Activated gamma-delta T cell treated with Interleukin-2 at 50 U/mL for 16 hours (primary cell): Measurements from ENCODE around the gene GPR26.

Source experiments
- DNase-seq: peaks from one replicate; pipeline ENCODE4 v3.0.0-alpha.2; 2020

Gene GPR26, protein sequence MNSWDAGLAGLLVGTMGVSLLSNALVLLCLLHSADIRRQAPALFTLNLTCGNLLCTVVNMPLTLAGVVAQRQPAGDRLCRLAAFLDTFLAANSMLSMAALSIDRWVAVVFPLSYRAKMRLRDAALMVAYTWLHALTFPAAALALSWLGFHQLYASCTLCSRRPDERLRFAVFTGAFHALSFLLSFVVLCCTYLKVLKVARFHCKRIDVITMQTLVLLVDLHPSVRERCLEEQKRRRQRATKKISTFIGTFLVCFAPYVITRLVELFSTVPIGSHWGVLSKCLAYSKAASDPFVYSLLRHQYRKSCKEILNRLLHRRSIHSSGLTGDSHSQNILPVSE

DNA sequence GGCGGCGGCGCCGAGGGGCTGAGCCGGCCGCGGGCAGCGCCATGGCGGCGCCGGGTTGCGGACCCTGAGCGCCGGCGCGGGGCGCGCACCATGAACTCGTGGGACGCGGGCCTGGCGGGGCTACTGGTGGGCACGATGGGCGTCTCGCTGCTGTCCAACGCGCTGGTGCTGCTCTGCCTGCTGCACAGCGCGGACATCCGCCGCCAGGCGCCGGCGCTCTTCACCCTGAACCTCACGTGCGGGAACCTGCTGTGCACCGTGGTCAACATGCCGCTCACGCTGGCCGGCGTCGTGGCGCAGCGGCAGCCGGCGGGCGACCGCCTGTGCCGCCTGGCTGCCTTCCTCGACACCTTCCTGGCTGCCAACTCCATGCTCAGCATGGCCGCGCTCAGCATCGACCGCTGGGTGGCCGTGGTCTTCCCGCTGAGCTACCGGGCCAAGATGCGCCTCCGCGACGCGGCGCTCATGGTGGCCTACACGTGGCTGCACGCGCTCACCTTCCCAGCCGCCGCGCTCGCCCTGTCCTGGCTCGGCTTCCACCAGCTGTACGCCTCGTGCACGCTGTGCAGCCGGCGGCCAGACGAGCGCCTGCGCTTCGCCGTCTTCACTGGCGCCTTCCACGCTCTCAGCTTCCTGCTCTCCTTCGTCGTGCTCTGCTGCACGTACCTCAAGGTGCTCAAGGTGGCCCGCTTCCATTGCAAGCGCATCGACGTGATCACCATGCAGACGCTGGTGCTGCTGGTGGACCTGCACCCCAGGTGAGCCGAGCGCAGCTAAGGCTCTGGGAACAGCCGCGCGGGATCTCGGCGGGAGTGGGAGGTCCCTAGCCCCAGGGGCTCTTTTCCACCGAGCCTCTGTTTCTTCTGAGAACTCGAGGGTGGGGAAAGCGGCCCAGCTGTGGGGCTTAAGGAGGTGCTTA, at the start of gene GPR26:
TSS of gene GPR26 (plus strand) at position 38 of the 919 bp plus-strand sequence. CDS start at position 91, 53 bp downstream.
- no peak for DNase-seq

- no peak for DNase-seq
Measured at GRCh38 chr10:123618224-123618623, 47.9 kb upstream of the GPR26 start.

DNA sequence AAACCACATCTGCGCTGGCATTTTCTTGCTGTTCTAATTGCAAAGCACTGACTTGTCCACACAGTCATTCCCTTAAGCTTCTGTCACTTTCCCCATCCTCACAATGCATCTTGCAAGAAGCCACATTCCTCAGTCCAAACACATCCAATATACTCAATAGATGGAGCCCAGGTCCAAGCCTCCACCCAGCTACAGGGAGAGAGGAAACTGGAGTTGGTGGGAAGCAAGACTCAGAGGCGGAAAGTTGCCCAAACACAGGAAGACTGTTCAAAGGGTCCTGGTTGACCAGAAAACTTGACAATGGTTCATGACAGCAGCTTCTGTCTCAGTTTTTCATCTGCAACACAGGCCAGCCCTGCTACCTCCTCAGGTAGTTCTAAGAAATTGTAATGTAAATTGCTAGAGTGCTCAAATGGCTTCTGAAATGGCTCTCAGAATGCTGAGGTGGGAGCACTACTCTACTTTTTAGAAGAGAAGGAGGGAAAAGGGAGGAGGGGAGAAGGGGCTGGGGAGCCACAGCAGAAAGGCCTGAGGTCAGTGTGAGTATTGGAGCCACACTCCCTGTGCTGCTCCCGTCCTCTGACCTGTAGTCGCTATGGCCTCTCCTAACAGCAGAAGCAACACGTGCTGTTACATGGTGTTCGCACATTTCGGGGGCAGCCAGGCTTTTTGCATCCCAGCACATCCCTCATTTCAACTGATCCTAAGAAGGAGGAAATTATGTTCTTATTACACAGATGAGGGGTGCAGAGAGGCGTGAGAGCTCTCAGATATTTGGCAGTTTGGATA, 46.9 kb upstream of the GPR26 start:
- DNase-seq = no peak

- DNase-seq = no peak
Measured at GRCh38 chr10:123620621-123621020, 45.5 kb upstream of the GPR26 start.

DNA sequence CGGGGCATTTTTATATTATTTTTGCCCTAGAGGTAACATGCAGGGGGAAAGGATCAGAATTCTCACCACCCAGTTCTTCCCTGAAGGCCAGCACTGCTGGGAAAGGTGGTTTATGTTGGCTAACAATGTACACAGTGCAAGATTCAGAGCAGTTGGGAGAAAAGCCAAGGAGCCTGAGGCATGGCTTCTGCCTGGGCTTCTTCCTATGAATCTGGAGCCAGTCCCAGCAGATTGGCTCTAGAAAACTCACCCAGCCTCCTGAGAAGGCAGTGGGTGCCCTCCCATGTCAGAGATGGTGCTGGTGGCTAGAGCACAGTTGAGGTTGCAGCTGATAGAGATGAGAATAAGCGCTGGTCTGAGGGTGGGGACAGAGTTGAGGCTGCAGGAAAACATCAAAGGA, 44.7 kb upstream of the GPR26 start:
- DNase-seq = no peak

DNA sequence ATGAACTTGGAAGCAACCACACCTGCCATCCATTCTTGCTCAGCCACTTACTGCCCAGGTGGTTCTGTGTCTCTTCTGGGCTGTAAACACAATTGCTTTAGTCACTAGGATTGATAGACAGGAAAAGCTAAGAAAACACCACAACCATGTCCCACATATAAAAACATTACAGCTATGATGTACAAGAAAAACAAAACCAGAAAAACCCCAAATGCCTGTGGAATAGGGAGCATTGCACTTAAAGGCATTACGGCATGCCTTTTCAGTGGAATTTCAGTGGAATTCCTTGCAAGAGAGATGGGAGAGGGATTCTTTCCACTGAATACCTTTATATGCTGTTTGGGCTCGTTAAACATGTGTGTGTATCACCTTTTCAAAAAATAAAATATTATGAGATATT, 44.2 kb upstream of the GPR26 start:
- no peak for DNase-seq

DNA sequence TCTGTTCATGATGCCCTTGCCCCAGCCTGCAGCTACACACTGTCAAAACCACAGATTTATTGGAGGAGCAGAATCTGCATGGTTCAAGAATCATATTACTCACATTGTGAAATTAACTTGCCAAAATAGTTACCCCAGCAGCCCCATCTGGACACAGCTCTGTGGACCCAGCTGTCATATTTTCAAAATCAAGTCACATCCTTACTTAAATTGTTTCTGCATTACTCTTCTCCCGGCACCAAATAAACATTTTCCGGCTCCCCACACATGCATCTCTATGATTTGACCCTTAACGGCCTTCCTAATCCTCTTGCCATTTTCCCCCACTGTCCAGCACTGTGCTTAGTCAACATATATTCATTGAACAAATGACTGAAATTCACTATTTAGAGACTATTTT, 43.8 kb upstream of the GPR26 start:
- no peak for DNase-seq

DNA sequence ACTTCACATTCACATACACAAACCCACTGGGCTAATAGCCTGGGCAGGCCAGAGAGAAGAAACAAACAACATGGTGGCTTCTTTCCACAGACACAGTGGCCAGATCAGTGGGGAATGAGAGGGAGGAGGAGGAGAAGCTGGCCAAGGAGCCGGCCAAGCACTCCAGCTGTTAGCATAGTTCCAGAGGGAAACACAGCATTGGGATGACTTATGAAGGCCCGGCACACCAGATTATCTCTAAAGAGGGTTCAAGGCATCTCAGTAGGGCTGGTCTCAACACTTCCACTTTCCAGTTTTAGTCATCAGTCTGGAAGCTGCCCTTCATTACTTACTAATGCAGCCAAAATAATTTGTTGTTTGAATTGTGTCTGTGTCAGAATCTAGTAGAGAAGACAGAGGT, 42.1 kb upstream of the GPR26 start:
- no peak for DNase-seq

- DNase-seq = no peak
Measured at GRCh38 chr10:123633106-123633505, 33.0 kb upstream of the GPR26 start.

DNA sequence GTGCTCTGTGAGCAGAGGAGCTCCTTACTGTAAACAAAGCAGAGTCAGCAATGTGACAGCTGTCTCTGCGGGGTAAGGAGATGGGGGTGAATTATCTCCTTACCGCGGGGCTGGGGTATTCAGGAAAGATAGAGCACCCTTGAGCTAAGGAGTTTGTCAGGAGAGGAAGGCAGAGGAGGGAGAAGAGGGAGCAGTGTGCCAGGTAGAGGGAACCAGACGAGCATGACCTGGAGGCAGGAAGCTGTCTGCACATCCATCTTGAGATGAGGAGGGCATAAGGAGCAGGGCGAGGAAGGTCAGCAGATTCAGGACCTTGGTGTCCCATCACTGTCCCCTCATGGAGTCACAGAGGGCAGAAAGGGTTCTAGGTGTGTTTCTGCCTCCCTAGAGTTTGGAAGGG, 32.5 kb upstream of the GPR26 start:
- no peak for DNase-seq

DNA sequence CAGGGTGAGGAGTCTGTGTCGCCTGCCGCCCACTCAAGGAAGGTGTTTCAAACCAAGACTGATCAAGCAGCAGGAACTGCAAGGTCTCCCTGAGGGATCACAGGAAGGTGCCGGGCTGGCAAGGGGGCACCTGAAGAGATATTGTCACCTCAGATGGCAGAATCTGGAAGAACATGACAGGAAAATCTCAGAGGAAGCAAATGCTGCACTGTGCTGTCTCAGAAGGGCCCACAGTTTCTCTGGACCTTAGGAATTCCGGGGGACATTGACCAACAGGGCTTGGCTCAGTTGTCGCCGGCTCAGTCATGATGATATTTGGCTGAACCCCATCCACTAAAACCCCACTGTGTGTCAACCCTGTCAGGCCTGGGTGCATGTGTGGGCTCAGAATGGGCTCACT, 31.9 kb upstream of the GPR26 start:
- no peak for DNase-seq

DNA sequence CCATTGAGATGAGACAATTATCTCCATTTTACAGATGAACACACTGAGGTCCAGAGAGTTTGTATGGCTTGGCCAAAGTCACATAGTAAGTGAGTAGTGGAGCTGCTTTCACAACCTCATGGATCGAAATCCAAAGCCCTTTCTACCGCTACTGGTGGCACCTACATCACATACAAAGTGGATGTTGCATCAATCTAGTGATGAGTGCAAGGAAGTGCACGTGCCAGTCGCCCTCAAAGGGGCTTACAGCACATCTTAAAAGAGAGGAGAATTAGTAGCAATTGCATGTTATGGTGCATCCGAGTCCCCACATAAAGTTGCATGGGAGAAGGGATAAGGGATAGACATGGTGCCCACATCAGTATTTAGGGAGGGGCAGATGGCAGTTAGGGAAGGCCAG, 31.0 kb upstream of the GPR26 start:
- DNase-seq = no peak

DNA sequence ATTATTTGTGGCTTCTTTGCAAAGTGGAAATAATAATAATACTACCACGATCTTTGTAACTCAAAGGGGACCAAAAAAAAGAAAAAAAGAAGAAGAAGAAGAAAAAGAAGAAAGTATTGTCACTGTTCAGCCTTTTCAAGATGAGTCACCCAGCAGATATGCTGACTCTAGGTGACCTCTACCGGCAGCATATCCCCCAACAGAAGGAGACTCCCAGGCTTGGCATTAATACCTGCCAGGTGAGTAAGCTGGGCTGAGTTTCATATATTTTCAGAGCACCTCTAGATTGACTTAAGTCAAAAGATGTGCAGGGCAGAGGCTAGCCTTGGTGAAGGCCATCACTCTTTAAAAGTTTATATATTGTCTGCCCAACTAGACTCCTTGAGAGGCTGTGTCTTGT, 30.4 kb upstream of the GPR26 start:
- no peak for DNase-seq

- no peak for DNase-seq
Measured at GRCh38 chr10:123636598-123637325, 29.4 kb upstream of the GPR26 start.

DNA sequence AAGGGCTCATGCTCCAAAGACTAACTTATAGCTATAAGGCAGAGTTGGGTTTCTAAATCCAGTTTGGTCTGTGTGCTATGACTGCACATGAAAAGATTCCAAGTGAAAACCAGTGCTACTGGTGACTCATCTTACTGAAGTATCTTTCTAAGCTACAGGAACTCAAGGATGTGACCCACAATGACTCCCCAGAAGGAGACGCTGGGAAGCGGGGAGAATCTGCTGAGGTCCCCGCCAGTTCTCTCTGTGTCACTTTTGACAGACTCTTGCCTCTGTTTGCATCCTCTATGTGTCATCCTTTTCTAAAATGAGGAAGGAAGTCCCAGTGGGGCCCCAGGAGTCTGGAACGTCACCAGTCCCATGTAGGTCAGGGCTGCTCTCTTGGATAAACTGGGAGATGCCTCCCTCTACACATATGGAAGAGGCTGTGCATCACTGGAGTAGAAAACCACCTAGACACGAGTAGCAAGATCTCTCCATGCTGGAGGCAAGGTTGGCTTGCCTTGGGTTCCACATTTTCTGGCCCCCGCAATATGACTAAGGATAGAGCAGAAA, 28.8 kb upstream of the GPR26 start:
- DNase-seq = no peak

- DNase-seq = no peak
Measured at GRCh38 chr10:123639131-123639530, 27.0 kb upstream of the GPR26 start.

GRCh38 chr10:123640016-123640535, 26.1 kb upstream of the GPR26 start:
- no peak for DNase-seq

- no peak for DNase-seq
Measured at GRCh38 chr10:123642293-123642692, 23.9 kb upstream of the GPR26 start.

DNA sequence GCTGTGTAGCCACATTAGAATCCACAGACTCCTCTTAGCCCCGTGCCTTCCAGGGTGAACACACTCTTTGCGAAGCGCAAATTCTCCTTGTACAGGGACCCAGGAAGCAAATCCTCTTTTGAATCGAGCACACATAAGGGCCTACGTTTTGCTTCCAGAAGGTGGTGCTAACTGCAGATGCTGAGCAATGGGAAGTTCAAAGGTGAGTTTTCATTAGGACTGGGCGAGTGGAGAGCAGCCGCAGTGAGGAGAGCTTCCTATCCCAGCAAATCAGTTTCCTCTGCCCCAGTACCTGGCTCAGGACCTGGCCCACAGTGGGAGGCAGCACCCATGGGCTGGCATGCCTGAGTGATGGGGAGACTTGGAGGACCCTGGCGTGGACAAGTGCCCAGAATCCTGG, 23.5 kb upstream of the GPR26 start:
- DNase-seq = no peak

DNA sequence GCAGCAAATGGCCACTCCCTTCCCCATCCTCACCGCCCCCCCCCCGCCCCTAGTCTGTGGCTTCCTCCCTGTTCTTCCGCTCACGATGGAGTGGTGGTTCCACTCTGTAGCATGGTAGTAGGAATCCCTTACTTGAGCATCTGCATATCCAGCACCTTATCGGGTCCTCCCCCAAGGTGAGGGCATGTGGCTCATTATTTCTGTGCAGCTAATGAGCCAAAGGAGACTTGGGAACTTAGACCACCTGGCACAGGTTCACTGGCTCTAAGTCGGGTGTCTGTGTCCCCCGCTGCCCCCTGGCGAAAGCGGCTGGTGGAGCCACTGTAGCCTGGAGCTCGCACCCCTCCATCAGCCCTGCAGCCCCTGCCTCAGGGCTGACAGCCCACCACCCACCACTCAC, 22.8 kb upstream of the GPR26 start:
- DNase-seq = no peak

- no peak for DNase-seq
Measured at GRCh38 chr10:123645016-123645415, 21.1 kb upstream of the GPR26 start.

GRCh38 chr10:123645615-123646014, 20.5 kb upstream of the GPR26 start:
- DNase-seq = no peak
